Lung microvascular endothelial cell (primary cell): ENCODE data around the gene GRB10. TPM values are rescaled to one million over a fixed set of nuclear protein-coding genes. Genes with fewer than 3 reads are reported as not detected.
"Not testable (repeated sequence)": the region's sequence is repeated elsewhere in the genome, so short reads cannot be mapped to it uniquely, and the experiment has no call there.

Experiments
- DNase-seq, 2 donors: peaks; one replicate each; pipeline versions ENCODE4 v3.0.0 to v3.0.0-alpha.2; 2010; ENCODE audit warnings: low read depth in 2 of 2
- total RNA-seq: library from RNA; depleted of rRNA; stranded (reverse); fragments of >200 nt; gene quantifications from 2 replicates; pipeline ENCODE4 v1.2.1, GENCODE V29; 2014

Gene GRB10
- total RNA-seq, 1 donor from 2014 or later: 59.9 TPM

- peak; percentile 60 to 62 for DNase-seq
These were observed 37.4 kb downstream of the GRB10 start for GRCh38 chr7:50745336-50745735.

GRCh38 chr7:50743893-50744292, 38.8 kb downstream of the GRB10 start:
- DNase-seq: no peak

- DNase-seq: no peak
These were observed 39.7 kb downstream of the GRB10 start for GRCh38 chr7:50743016-50743415.

GRCh38 chr7:50742401-50742800, 40.3 kb downstream of the GRB10 start:
- no peak for DNase-seq

- peak; percentile 57 to 68 for DNase-seq
These were observed 42.8 kb downstream of the GRB10 start for GRCh38 chr7:50739744-50740435.

- DNase-seq: no peak
These were observed 43.8 kb downstream of the GRB10 start for GRCh38 chr7:50738932-50739331.

- DNase-seq: not testable (repeated sequence)
These were observed 46.9 kb downstream of the GRB10 start for GRCh38 chr7:50735836-50736235.

- no peak for DNase-seq
These were observed 47.4 kb downstream of the GRB10 start for GRCh38 chr7:50735333-50735732.

GRCh38 chr7:50734246-50734645, 48.5 kb downstream of the GRB10 start:
- no peak for DNase-seq

GRCh38 chr7:50733552-50733951, 49.1 kb downstream of the GRB10 start:
- DNase-seq: peak in 1 of 2 donors; percentile 47

- DNase-seq: no peak
These were observed 50.8 kb downstream of the GRB10 start for GRCh38 chr7:50731703-50732582.

GRCh38 chr7:50730446-50731400, 52.0 kb downstream of the GRB10 start:
- peak; percentile 45 to 61 for DNase-seq

- peak in 1 of 2 donors; percentile 12 for DNase-seq
These were observed 52.7 kb downstream of the GRB10 start for GRCh38 chr7:50729962-50730361.

- no peak for DNase-seq
These were observed 54.5 kb downstream of the GRB10 start for GRCh38 chr7:50728184-50728583.

- no peak for DNase-seq
These were observed 55.0 kb downstream of the GRB10 start for GRCh38 chr7:50727711-50728110.

- peak; percentile 77 to 81 for DNase-seq
These were observed 55.6 kb downstream of the GRB10 start for GRCh38 chr7:50727072-50727471.

GRCh38 chr7:50725774-50726173, 56.9 kb downstream of the GRB10 start:
- DNase-seq: peak in 1 of 2 donors; percentile 78

GRCh38 chr7:50724526-50725520, 57.9 kb downstream of the GRB10 start:
- peak; percentile 66 to 70 for DNase-seq

- DNase-seq: no peak
These were observed 58.8 kb downstream of the GRB10 start for GRCh38 chr7:50723888-50724287.

GRCh38 chr7:50723173-50723572, 59.5 kb downstream of the GRB10 start:
- DNase-seq: no peak
